Trophoblast cell (in vitro differentiated cells and primary cell): ENCODE measurements around the gene APOBEC3F.
"Not testable (repeated sequence)": the region's sequence is repeated elsewhere in the genome, so short reads cannot be mapped to it uniquely, and the experiment has no call there.

Source experiments
- DNase-seq, 2 donors: peaks; one replicate each; pipeline ENCODE4 v3.0.0-alpha.2; 2016
- H2AFZ ChIP-seq: 2 replicates; pipeline ENCODE4 v1.6.1; 2013; ENCODE audit warnings: low read length, moderate library complexity, mild to moderate bottlenecking; ENCODE audit not compliant: insufficient read depth, poor library complexity
- H2AK5ac ChIP-seq: 2 replicates; pipeline ENCODE4 v1.6.1; 2013; ENCODE audit warnings: mild to moderate bottlenecking, low read length
- H2BK120ac ChIP-seq: 2 replicates; pipeline ENCODE4 v1.6.1; 2013; ENCODE audit warnings: low read length, mild to moderate bottlenecking, moderate library complexity; ENCODE audit not compliant: insufficient read depth, poor library complexity
- H2BK12ac ChIP-seq: 2 replicates; pipeline ENCODE4 v1.6.1; 2013; ENCODE audit warnings: mild to moderate bottlenecking, low read length, moderate library complexity
- H2BK5ac ChIP-seq: 2 replicates; pipeline ENCODE4 v1.6.1; 2013; ENCODE audit warnings: low read length, low read depth, moderate library complexity, mild to moderate bottlenecking; ENCODE audit not compliant: poor library complexity
- H3K14ac ChIP-seq: 2 replicates; pipeline ENCODE4 v1.6.1; 2013; ENCODE audit warnings: mild to moderate bottlenecking, low read length
- H3K18ac ChIP-seq: 2 replicates; pipeline ENCODE4 v1.6.1; 2013; ENCODE audit warnings: mild to moderate bottlenecking, low read length
- H3K23ac ChIP-seq: 2 replicates; pipeline ENCODE4 v1.6.1; 2013; ENCODE audit warnings: low read length
- H3K27ac ChIP-seq: 2 replicates; pipeline ENCODE4 v1.5.1; 2013; ENCODE audit warnings: low read depth, mild to moderate bottlenecking, inconsistent platforms, low read length, moderate library complexity
- H3K27me3 ChIP-seq: 2 replicates; pipeline ENCODE4 v1.6.1; 2013; ENCODE audit warnings: inconsistent platforms, mild to moderate bottlenecking, low read length, moderate library complexity; ENCODE audit not compliant: insufficient read depth
- H3K36me3 ChIP-seq, 2 experiments: 1 replicate in 1 of 2; 2 replicates in 1 of 2; pipeline ENCODE4 v1.6.1; 2013; ENCODE audit warnings: low read length in 2 of 2, mild to moderate bottlenecking in 2 of 2, moderate library complexity in 1 of 2; ENCODE audit not compliant: insufficient read depth in 2 of 2, control insufficient read depth in 1 of 2
- H3K4ac ChIP-seq: 2 replicates; pipeline ENCODE4 v1.6.1; 2013; ENCODE audit warnings: low read depth, mild to moderate bottlenecking, low read length, moderate library complexity
- H3K4me1 ChIP-seq, 2 experiments: 1 replicate in 1 of 2; 2 replicates in 1 of 2; pipeline ENCODE4 v1.6.1; 2013; ENCODE audit warnings: low read length in 2 of 2, mild to moderate bottlenecking in 2 of 2, moderate library complexity in 1 of 2; ENCODE audit not compliant: insufficient read depth in 2 of 2, control insufficient read depth in 1 of 2
- H3K4me2 ChIP-seq: 2 replicates; pipeline ENCODE4 v1.6.1; 2013; ENCODE audit warnings: inconsistent platforms, mild to moderate bottlenecking, low read length, moderate library complexity
- H3K4me3 ChIP-seq: 2 replicates; pipeline ENCODE4 v1.5.1; 2013; ENCODE audit warnings: mild to moderate bottlenecking, low read depth, low read length, inconsistent platforms
- H3K79me1 ChIP-seq: one replicate; pipeline ENCODE4 v1.6.1; 2013; ENCODE audit warnings: low read length
- H3K79me2 ChIP-seq: 2 replicates; pipeline ENCODE4 v1.6.1; 2013; ENCODE audit warnings: low read length, mild to moderate bottlenecking; ENCODE audit not compliant: control insufficient read depth, insufficient read depth, poor library complexity
- H3K9ac ChIP-seq: 2 replicates; pipeline ENCODE4 v1.6.1; 2013; ENCODE audit warnings: mild to moderate bottlenecking, low read length
- H3K9me3 ChIP-seq: 2 replicates; pipeline ENCODE4 v1.6.1; 2013; ENCODE audit warnings: low read depth, mild to moderate bottlenecking, control low read depth, inconsistent platforms, low read length; ENCODE audit not compliant: insufficient read depth
- H4K12ac ChIP-seq: 2 replicates; pipeline ENCODE4 v1.6.1; 2013; ENCODE audit warnings: low read depth, mild to moderate bottlenecking, low read length, moderate library complexity
- H4K8ac ChIP-seq: 2 replicates; pipeline ENCODE4 v1.6.1; 2013; ENCODE audit warnings: low read depth, mild to moderate bottlenecking, low read length, moderate library complexity
- H4K91ac ChIP-seq: one replicate; pipeline ENCODE4 v1.6.1; 2013; ENCODE audit warnings: low read depth, mild to moderate bottlenecking, low read length, moderate library complexity
- WGBS: extraction: QIAGEN DNeasy Blood & Tissue Kit; methylation state at CpG from one replicate; pipeline ENCODE4 v1.1.7; 2013; ENCODE audit warnings: missing lambda C conversion rate; ENCODE audit not compliant: insufficient read length, insufficient coverage; ENCODE audit errors: extremely low coverage; 5-methylcytosine and 5-hydroxymethylcytosine counted together

APOBEC3F gene

GRCh38 chr22:39003165-39003638 is 37.5 kb upstream of the APOBEC3F start:
- Histone ChIP-seq H4K91ac (no peak overlapping the region), H3K4ac (no peak overlapping the region), H3K27me3 (no peaks in the 10 kb centered on the region), H2BK5ac (no peak overlapping the region), H3K4me2 (no peak overlapping the region), H3K4me1 (peaks cover 0 to 2% of the 10 kb centered on the region in 2 experiments), H3K9me3 (peaks cover 5% of the 10 kb centered on the region), H3K79me1 (no peaks in the 10 kb centered on the region), H3K79me2 (no peaks in the 10 kb centered on the region), H3K4me3 (no peak overlapping the region), H2BK12ac (no peak overlapping the region), H3K18ac (no peak overlapping the region), H2AK5ac (no peak overlapping the region), H4K8ac (no peak overlapping the region), H3K27ac (no peak overlapping the region), H3K36me3 (no peaks in the 10 kb centered on the region), H2AFZ (no peak overlapping the region), H4K12ac (no peak overlapping the region), H2BK120ac (no peak overlapping the region), H3K23ac (no peak overlapping the region), H3K9ac (no peak overlapping the region), H3K14ac (no peak overlapping the region)
- no CpG with 5 or more reads among the region's 7 CpGs for WGBS
- DNase-seq: peak; percentile 50 to 73

DNA sequence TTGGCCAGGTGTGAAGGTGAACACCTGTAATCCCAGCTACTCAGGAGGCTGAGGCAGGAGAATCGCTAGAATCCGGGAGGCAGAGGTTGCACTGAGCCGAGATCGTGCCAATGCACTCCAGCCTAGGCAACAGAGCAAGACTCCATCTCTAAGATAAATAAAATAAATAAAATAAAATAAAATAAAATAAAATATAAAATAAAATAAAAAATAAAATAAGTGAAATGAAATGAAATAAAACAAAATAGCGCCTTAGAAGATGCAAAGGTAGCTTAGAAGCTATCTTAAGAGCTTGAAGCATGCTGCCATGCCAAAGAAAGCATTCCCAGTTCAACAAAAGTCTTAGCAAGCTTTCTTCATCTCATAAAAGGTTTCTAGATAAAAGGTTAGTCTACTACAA is 33.5 kb upstream of the APOBEC3F start:
- no peak overlapping the region for H3K18ac ChIP-seq
- H4K91ac ChIP-seq: no peak overlapping the region
- H2AK5ac ChIP-seq: no peak overlapping the region
- no peak overlapping the region for H3K14ac ChIP-seq
- no peaks in the 10 kb centered on the region for H3K9me3 ChIP-seq
- no peaks in the 10 kb centered on the region for H3K79me2 ChIP-seq
- no peak overlapping the region for H4K8ac ChIP-seq
- no peak overlapping the region for H2AFZ ChIP-seq
- no peak overlapping the region for H3K4me2 ChIP-seq
- no peak overlapping the region for H3K4ac ChIP-seq
- H3K9ac ChIP-seq: no peak overlapping the region
- WGBS: no CpG with 5 or more reads among the region's 5 CpGs
- H3K27ac ChIP-seq: no peak overlapping the region
- H3K79me1 ChIP-seq: no peaks in the 10 kb centered on the region
- no peak overlapping the region for H2BK120ac ChIP-seq
- no peak overlapping the region for H2BK5ac ChIP-seq
- no peak overlapping the region for H3K4me3 ChIP-seq
- no peaks in the 10 kb centered on the region for H3K36me3 ChIP-seq
- H3K4me1 ChIP-seq: peaks cover 0 to 2% of the 10 kb centered on the region in 2 experiments
- DNase-seq: no peak
- H3K27me3 ChIP-seq: no peaks in the 10 kb centered on the region
- no peak overlapping the region for H3K23ac ChIP-seq
- H2BK12ac ChIP-seq: no peak overlapping the region
- no peak overlapping the region for H4K12ac ChIP-seq

DNA sequence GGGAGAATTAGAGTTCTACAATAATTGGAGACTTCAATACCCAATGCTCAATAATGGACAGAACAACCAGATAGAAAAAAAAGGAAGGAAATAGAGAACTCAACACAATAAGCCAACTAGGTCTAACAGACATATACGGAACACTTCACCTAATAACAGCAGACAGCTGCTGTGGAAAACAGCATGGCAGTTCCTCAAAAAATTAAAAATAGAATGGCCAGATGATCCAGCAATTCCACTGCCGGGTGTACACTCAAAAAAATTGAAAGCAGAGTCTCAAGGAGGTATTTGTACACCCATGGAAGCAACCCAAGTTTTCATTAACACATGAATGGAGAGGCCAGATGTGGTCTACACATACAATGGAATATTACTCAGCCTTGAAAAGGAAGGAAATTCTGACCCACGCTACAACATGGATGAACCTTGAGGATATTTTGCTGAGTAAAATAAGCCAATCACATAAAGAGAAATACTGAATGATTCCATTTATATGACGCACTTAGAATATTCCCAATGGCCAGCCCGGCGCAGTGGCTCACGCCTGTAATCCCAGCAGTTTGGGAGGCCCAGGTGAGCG is 32.3 kb upstream of the APOBEC3F start:
- not testable (repeated sequence) for H2AFZ ChIP-seq, H3K9ac ChIP-seq, H3K27ac ChIP-seq, H4K8ac ChIP-seq, H3K9me3 ChIP-seq, H2BK12ac ChIP-seq, H2AK5ac ChIP-seq, H3K4ac ChIP-seq, H3K4me2 ChIP-seq, H3K23ac ChIP-seq, H3K4me1 ChIP-seq, DNase-seq, H3K36me3 ChIP-seq, H2BK120ac ChIP-seq, H3K27me3 ChIP-seq, H3K4me3 ChIP-seq, H3K14ac ChIP-seq, H2BK5ac ChIP-seq, H3K79me2 ChIP-seq, H3K18ac ChIP-seq, H4K91ac ChIP-seq, H4K12ac ChIP-seq, H3K79me1 ChIP-seq
- WGBS: no CpG with 5 or more reads among the region's 8 CpGs

DNA sequence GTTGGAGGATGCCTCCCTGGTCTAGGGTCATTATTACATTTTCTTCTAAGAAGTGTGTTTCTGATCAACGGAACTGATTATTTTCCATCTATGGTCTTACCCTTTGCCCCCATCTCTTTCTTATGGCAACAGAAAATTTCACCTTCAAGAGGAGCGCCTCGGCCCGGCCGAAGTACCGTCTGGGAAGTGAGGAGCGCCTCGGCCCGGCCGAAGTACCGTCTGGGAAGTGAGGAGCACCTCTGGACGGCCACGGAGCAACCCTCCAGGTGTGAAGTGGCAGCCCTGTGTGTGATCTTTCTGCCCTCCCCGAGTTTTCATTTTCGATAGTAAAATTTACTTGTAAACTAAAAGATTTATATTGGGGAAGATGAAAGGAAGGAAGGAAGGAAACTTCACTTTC is 29.7 kb upstream of the APOBEC3F start:
- no peak overlapping the region for H2AFZ ChIP-seq
- H3K27ac ChIP-seq: no peak overlapping the region
- H3K9me3 ChIP-seq: no peaks in the 10 kb centered on the region
- H3K4me2 ChIP-seq: no peak overlapping the region
- no peaks in the 10 kb centered on the region for H3K79me2 ChIP-seq
- no peak overlapping the region for H3K14ac ChIP-seq
- H3K79me1 ChIP-seq: peaks cover 5% of the 10 kb centered on the region
- no peak overlapping the region for H3K9ac ChIP-seq
- H4K12ac ChIP-seq: no peak overlapping the region
- H3K27me3 ChIP-seq: no peaks in the 10 kb centered on the region
- WGBS: no CpG with 5 or more reads among the region's 15 CpGs
- H3K4ac ChIP-seq: no peak overlapping the region
- no peak overlapping the region for H2AK5ac ChIP-seq
- no peak overlapping the region for H4K8ac ChIP-seq
- H4K91ac ChIP-seq: no peak overlapping the region
- DNase-seq: no peak
- H3K18ac ChIP-seq: no peak overlapping the region
- no peak overlapping the region for H2BK5ac ChIP-seq
- H2BK12ac ChIP-seq: no peak overlapping the region
- peaks cover 6 to 10% of the 10 kb centered on the region in 2 experiments for H3K4me1 ChIP-seq
- H2BK120ac ChIP-seq: no peak overlapping the region
- no peaks in the 10 kb centered on the region for H3K36me3 ChIP-seq
- H3K23ac ChIP-seq: no peak overlapping the region
- no peak overlapping the region for H3K4me3 ChIP-seq
